ENCODE measurements around the gene FADS2. TPM values are rescaled to one million over a fixed set of nuclear protein-coding genes. Genes with fewer than 3 reads are reported as not detected.
A peak's percentile ranks its signal among the peaks of the same experiment; 100 is the strongest.

Gene FADS2
- total and polyA plus RNA-seq, 9 of the 15 experiments (the other 6 are each of a cell fraction or from before 2014, with no cell fraction given): 2.9 to 42.8 (median 16.2) TPM

DNA sequence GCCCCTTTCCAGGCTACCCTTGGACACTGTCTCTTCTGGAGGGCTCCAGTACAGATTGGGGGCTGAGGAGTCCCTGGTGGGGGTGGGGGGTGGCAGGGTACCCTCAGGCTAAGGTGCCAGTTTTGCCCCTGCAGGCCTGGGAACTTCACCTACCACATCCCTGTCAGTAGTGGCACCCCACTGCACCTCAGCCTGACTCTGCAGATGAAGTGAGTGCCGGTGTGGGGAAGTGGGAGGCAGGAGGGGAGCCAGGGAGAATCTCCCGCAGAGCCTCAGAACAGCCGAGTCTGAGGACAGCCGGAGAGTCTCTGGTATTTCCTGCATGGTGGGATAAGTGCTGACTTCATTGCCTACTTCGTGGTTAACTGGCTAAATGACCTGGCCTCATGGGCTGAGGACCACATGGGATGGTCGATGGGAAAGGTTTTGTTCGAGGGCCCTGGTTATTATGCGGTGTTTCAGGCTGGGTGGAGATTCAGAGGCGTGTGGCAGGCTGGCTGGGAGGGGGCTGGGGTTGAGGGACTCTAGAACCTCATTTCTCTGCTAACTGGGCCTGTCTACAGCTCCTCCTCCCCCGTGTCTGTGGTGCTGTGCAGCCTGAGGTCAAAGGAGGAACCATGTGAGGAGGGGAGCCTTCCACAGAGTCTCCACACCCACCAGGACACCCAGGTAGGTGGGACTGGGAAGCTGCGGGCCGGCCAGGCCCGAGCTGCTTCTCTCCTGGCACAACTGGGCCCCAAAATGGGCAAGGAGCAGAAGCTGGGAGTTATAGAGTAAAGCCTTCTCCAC is 44.2 kb upstream of the FADS2 start (continued):
- TF ChIP-seq, protein P1, sequence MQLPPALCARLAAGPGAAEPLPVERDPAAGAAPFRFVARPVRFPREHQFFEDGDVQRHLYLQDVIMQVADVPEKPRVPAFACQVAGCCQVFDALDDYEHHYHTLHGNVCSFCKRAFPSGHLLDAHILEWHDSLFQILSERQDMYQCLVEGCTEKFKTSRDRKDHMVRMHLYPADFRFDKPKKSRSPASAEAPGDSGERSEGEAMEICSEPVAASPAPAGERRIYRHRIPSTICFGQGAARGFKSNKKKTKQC (CRISPR knock-in tag; IDR thresholded peaks at IDR 0.05): no peak
- TF ChIP-seq RBFOX2 (IDR thresholded peaks at IDR 0.05; ENCODE audit: low read depth, low read length) (peak; percentile 22; the same call in 1 of the 2 replicates), ZNF592 (IDR thresholded peaks at IDR 0.05) (no peak), GATAD2B (IDR thresholded peaks at IDR 0.05; ENCODE audit: borderline replicate concordance) (no peak), ZBTB2 (IDR thresholded peaks at IDR 0.05) (no peak), ZNF76 (CRISPR knock-in tag; IDR thresholded peaks at IDR 0.05; ENCODE audit: borderline replicate concordance) (no peak), TSC22D4 (tag; IDR thresholded peaks at IDR 0.05) (no peak), CCNT2 (IDR thresholded peaks at IDR 0.05; ENCODE audit: borderline replicate concordance, extremely low read depth, insufficient read length, low read depth, low read length) (no peak), SMARCA4 (IDR thresholded peaks at IDR 0.05) (no peak)
